NCI-H187 treated with DMSO at 0.1 percent for 48 hours (cell line): ENCODE measurements around the gene C6orf132.
"Not testable (repeated sequence)": the region's sequence is repeated elsewhere in the genome, so short reads cannot be mapped to it uniquely, and the experiment has no call there.

ENCODE experiments used
- DNase-seq: peaks from one replicate; lab custom pipeline; 2025; lab: John Stamatoyannopoulos, UW

The C6orf132 gene

GRCh38 chr6:42142118-42142835, at the start of gene C6orf132:
TSS of gene C6orf132 (minus strand) at chr6:42142620. CDS start at chr6:42142444, 176 bp downstream.
- DNase-seq: no peak

- DNase-seq: no peak
Measured at GRCh38 chr6:42190554-42191183, 48.2 kb upstream of the C6orf132 start.

- no peak for DNase-seq
Measured at GRCh38 chr6:42188406-42188805, 46.0 kb upstream of the C6orf132 start.

GRCh38 chr6:42185597-42185996, 43.2 kb upstream of the C6orf132 start:
- DNase-seq: no peak

- no peak for DNase-seq
Measured at GRCh38 chr6:42184475-42184874, 42.1 kb upstream of the C6orf132 start.

GRCh38 chr6:42182101-42182500, 39.7 kb upstream of the C6orf132 start:
- no peak for DNase-seq

- no peak for DNase-seq
Measured at GRCh38 chr6:42179945-42180313, 37.5 kb upstream of the C6orf132 start.

GRCh38 chr6:42179261-42179944, 37.0 kb upstream of the C6orf132 start:
- no peak for DNase-seq

- no peak for DNase-seq
Measured at GRCh38 chr6:42177514-42178364, 35.3 kb upstream of the C6orf132 start.

- DNase-seq: no peak
Measured at GRCh38 chr6:42176981-42177380, 34.6 kb upstream of the C6orf132 start.

- no peak for DNase-seq
Measured at GRCh38 chr6:42175860-42176259, 33.4 kb upstream of the C6orf132 start.

- no peak for DNase-seq
Measured at GRCh38 chr6:42173101-42173500, 30.7 kb upstream of the C6orf132 start, which contains the start of gene GUCA1A. TSS of gene GUCA1A (plus strand) at chr6:42173364. CDS start at chr6:42173614, 250 bp downstream.

- no peak for DNase-seq
Measured at GRCh38 chr6:42171813-42172581, 29.6 kb upstream of the C6orf132 start.

- not testable (repeated sequence) for DNase-seq
Measured at GRCh38 chr6:42169780-42170179, 27.4 kb upstream of the C6orf132 start.

- no peak for DNase-seq
Measured at GRCh38 chr6:42168650-42169049, 26.2 kb upstream of the C6orf132 start.

- no peak for DNase-seq
Measured at GRCh38 chr6:42166444-42167141, 24.2 kb upstream of the C6orf132 start.

- DNase-seq: no peak
Measured at GRCh38 chr6:42165016-42165415, 22.6 kb upstream of the C6orf132 start.

- no peak for DNase-seq
Measured at GRCh38 chr6:42163981-42164380, 21.6 kb upstream of the C6orf132 start.

GRCh38 chr6:42162812-42163211, 20.4 kb upstream of the C6orf132 start:
- DNase-seq: no peak

GRCh38 chr6:42162384-42162783, 20.0 kb upstream of the C6orf132 start:
- DNase-seq: no peak
